OCI-LY1 (cell line): ENCODE results near the gene NECAB2.

Source experiments
- CTCF ChIP-seq: fragments of 200-600 bp; sonication (generic), shearing (Covaris generic); IDR thresholded peaks from 2 replicates; pipeline ENCODE4 v1.5.1; 2017; ENCODE audit warnings: mild to moderate bottlenecking, antibody characterized with exemption, low read length, moderate library complexity, mixed read lengths
- EZH2 ChIP-seq: fragments of 200-600 bp; sonication (generic), shearing (Covaris generic); IDR thresholded peaks from 2 replicates; pipeline ENCODE4 v1.8.0; 2017; ENCODE audit warnings: borderline replicate concordance, mixed run types, mild to moderate bottlenecking, antibody characterized with exemption, low read length, moderate library complexity, mixed read lengths

GRCh38 chr16:84045001-84045817, 77.2 kb downstream of the NECAB2 start:
- no peak for TF ChIP-seq CTCF
- TF ChIP-seq EZH2: no peak
